Measurements from ENCODE around the gene ANKRD10.

DNA sequence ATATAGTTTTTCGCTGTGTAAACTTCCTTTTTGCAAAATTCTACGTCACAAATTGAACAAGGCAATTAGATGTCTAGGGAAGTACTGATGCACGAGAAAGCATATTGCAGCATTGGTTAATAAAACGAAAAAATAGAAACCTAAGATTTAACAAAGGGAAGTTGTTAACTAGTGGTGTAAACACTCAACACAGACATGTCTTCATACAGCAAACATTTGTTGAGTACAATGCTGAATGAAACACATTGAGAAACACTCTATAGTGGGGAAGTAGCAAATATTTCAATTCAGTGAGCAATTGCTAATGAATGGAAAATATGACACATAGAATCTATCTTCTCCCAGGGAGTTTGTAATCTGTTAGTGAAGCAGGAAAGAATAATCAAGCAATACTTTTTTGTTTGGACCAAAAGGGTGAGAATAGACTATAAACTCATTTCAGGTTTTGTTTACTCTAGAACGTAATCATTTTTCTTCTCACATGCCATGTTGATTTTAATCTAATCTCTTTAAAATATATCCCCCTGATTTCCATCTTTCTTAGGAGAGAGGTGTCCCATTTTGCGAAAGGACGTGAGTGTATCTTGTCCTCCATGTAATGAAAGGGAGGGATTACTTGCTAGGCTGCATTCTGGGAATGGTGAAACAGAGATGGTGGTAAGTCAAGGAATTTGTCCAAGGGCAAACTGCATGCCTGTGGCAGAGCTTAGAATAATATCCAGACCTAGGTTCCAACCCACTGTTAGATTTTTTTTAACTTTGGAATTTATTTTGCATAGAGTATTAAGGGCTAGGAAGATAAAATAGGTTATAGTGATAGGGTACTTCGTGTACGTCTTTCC is 1.7 kb upstream of the ANKRD10 start:
- TF ChIP-seq CTCF (IDR thresholded peaks at IDR 0.05), result no peak
- no peak for TF ChIP-seq SMAD3 (CRISPR knock-in tag; IDR thresholded peaks at IDR 0.05; ENCODE audit: borderline replicate concordance)
- TF ChIP-seq, protein P1, sequence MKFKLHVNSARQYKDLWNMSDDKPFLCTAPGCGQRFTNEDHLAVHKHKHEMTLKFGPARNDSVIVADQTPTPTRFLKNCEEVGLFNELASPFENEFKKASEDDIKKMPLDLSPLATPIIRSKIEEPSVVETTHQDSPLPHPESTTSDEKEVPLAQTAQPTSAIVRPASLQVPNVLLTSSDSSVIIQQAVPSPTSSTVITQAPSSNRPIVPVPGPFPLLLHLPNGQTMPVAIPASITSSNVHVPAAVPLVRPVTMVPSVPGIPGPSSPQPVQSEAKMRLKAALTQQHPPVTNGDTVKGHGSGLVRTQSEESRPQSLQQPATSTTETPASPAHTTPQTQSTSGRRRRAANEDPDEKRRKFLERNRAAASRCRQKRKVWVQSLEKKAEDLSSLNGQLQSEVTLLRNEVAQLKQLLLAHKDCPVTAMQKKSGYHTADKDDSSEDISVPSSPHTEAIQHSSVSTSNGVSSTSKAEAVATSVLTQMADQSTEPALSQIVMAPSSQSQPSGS (CRISPR knock-in tag; IDR thresholded peaks at IDR 0.05; ENCODE audit: borderline replicate concordance, low read depth), result no peak
- TF ChIP-seq JUN (CRISPR knock-in tag; IDR thresholded peaks at IDR 0.05), result no peak
- TF ChIP-seq IRF1 (CRISPR knock-in tag; IDR thresholded peaks at IDR 0.05), result no peak
- TF ChIP-seq GABPB1 (CRISPR knock-in tag; IDR thresholded peaks at IDR 0.05), result no peak
- TF ChIP-seq GRHL2 (CRISPR knock-in tag; IDR thresholded peaks at IDR 0.05; ENCODE audit: insufficient replicate concordance, severe bottlenecking), result no peak
- TF ChIP-seq, protein P2, sequence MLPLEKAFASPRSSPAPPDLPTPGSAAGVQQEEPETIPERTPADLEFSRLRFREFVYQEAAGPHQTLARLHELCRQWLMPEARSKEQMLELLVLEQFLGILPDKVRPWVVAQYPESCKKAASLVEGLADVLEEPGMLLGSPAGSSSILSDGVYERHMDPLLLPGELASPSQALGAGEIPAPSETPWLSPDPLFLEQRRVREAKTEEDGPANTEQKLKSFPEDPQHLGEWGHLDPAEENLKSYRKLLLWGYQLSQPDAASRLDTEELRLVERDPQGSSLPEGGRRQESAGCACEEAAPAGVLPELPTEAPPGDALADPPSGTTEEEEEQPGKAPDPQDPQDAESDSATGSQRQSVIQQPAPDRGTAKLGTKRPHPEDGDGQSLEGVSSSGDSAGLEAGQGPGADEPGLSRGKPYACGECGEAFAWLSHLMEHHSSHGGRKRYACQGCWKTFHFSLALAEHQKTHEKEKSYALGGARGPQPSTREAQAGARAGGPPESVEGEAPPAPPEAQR (CRISPR knock-in tag; IDR thresholded peaks at IDR 0.05), result no peak
- TF ChIP-seq, protein P3, sequence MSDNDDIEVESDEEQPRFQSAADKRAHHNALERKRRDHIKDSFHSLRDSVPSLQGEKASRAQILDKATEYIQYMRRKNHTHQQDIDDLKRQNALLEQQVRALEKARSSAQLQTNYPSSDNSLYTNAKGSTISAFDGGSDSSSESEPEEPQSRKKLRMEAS (CRISPR knock-in tag; IDR thresholded peaks at IDR 0.05), result no peak
